Activated T-cell treated with anti-CD3 and anti-CD28 coated beads for 24 hours (primary cell): ENCODE data around the gene HACE1.

ENCODE experiments used
- DNase-seq: peaks from one replicate; pipeline ENCODE4 v3.0.0-alpha.2; 2020; ENCODE audit warnings: low read depth

The HACE1 gene

GRCh38 chr6:104685871-104686549 is 173.7 kb downstream of the HACE1 start:
- DNase-seq: no peak

DNA sequence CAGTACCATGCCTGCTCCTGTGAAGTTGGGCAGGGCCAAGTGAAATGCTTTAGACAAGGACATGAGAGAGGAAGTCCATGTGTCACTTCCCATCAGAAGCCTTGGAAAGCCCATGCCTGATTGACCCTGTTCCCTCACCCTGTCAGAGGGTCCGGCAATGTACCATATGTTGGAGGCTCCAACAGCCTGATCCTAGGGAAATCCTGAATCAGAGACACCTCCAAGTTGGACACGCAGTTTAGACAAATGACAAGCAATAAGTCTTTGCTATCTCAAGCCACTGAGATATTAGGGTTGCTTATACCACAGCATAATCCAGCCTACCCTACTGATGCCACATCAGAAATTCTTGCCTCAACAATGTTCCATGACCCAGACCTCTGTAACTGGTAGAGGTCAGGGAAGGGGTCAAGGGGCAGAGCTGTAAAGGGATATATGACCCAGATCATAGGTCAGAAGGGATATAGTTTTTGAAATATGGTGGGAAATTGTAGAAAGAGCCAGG is 174.8 kb downstream of the HACE1 start:
- no peak for DNase-seq

DNA sequence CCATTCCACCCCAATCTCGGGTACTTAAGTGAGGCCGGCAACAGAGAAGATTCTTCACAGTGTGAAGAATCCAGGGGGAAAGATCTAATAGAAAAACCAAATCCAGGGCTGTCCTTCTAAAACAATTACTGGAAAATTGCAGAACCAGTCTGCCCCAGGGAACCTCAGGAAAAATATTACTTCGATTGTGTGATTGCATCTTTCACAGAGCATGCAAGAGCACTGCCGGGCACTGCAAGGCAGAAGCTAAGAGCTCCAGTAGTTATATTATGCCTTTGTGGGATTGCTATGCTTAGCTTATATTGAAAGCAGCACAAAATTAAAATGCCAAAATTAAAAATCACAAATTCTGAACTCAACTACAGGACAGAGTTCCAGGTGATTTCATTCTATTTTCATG is 175.9 kb downstream of the HACE1 start:
- no peak for DNase-seq

DNA sequence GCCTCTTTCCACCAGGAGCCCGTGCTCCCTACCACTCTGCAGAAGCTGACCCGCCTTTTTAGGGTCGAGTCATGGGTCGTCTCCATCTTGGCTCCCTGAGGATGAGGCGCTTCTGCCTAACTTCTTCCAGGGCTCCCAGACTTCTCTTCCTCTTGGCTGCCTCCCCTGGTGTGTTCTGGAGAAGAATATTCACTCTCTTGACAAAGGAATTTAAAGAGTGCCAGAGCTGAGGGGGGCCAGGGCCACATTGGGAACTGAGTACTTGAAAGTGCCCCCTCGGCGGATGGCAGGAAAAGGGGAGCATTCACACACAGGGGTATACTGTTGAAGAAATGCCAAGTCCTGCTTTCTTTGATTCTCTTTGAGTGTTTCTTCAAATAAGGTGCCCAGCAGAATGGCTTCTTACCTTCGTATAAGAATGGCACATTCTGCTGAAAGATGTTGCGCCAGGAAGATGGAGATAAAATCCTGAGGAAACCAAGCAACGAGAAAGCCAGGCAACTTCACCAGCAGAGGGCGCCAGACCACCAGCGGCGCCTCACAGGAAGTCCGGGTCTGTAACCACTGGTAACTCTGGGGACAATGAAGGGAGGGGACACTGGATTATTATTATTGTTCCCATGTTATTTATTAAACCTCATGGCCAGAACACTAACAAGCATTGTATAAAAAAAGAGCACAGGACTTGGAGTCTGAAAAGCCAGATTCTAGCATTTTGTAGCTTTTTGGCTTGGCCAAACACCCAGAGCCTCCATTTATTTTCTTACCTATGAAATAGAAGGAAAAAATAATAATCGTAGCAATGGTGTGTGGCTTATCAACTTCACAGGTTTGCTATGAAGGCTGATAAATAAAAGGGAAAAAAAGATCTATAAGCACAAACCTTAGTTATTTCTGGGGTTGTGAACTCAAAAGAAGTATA is 176.7 kb downstream of the HACE1 start:
- DNase-seq: peak; percentile 67

GRCh38 chr6:104680539-104680938 is 179.2 kb downstream of the HACE1 start:
- DNase-seq: no peak

GRCh38 chr6:104679971-104680370 is 179.7 kb downstream of the HACE1 start:
- no peak for DNase-seq
